GM21390 (cell line): Measurements from ENCODE around the gene PTOV1.

ENCODE experiments used
- ATAC-seq: cut with Tn5 transposase; IDR thresholded peaks from one replicate; pipeline ENCODE4 v1.9.1; 2021; ENCODE audit not compliant: unreplicated experiment

The PTOV1 gene

DNA sequence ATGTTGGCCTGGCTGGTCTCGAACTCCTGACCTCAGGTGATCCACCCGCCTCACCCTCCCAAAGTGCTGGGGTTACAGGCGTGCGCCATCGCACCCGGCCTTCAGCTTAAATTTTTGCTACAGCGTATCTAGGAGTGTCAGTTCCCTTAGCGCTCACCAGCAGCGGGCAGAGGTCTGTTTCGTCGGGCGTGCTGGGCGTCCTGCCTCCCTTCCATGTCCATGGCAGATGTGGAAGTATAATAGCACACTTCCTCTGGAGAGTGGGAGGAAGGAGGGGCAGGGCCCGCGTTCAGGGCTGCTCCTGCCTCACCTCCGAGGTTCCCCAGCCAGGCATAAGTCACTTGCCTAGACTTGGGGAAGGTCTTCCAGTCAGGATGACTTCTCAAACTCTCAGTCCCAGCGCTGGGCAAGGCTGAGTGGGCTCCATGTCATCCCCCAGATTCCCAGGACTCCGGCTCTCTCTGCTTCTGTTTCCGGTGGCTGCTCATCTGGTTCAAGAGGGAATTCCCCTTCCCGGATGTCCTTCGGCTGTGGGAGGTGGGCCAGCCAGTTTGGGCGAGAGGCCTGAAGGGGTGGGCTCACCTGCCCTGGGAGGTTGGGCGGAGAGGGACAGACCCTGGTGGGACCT, 36.2 kb downstream of the PTOV1 start:
- ATAC-seq, result no peak

DNA sequence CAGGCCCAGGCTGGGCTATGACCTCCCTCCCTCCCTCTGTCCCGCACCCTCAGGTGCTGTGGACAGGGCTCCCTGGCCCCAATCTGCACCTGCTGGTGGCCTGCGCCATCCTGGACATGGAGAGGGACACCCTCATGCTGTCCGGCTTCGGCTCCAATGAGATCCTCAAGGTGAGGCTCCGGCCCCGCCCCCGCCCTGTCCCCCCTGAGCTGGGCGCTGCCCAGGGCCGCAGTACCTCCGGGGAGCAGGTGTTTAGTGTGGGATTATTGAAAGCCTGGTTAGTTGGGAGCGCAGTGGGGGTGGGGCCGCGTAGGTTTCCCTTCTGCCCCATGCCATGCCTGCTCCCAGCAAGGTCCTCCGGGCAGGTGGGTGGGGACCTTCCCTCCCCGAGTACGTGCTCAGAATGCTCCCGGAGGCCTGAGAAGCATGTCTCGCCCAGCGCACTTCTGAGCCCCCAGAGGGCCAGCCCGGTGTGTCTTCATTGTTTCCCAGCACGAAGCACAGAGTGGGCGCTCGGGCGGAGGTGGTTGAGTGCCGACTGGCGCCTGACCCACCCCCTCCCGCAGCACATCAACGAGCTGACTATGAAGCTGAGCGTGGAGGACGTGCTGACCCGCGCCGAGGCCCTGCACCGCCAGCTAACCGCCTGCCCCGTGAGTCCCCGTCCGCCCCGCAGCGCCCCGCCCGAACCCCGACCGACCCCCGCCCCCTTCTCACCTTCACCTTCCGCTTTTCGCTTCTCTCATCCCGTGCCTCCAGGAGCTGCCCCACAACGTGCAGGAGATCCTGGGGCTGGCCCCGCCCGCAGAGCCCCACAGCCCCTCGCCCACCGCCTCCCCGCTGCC, 36.9 kb downstream of the PTOV1 start:
- no peak for ATAC-seq

DNA sequence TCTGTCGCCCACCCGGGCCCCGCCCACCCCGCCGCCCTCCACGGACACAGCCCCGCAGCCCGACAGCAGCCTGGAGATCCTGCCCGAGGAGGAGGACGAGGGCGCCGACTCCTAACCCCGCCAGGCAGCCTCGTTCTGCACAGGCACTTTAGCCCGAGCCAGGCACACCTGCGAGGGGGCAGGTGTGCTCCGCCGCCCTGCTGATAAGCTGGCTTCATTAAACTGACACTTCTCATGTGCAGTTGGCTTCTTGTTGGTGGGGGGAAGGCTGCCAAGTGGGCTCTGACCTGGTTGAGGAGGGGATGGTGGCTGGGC, 37.5 kb downstream of the PTOV1 start:
- no peak for ATAC-seq

DNA sequence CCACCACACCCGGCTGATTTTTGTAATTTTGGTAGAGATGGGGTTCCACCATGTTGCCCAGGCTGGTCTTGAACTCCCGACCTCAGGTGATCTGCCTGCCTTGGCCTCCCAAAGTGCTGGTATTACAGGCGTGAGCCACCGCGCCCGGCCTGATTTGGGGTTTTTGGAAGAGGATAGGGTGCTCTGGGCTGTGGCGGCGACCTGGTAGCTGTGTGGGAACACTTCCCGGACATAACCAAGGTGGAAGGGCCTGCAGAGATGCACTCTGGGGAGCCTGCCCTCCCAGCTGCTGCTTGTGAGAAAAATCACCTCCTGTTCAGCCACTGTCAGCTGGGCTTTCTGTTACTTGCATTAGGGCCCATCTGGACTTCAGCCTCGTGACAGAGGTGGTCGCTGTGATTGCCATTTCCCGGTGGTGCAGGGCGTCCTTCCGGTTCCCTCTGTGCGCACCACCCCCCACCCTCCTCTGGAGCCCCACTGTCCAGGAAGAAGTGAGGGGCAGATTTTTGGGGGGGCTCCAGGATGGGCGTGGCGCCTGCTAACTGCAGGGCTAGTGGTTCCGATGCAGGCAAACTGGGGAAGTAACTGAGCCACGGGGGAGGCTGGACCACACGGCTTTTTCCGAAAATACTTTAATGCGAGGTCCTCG, 38.2 kb downstream of the PTOV1 start:
- ATAC-seq, result no peak

DNA sequence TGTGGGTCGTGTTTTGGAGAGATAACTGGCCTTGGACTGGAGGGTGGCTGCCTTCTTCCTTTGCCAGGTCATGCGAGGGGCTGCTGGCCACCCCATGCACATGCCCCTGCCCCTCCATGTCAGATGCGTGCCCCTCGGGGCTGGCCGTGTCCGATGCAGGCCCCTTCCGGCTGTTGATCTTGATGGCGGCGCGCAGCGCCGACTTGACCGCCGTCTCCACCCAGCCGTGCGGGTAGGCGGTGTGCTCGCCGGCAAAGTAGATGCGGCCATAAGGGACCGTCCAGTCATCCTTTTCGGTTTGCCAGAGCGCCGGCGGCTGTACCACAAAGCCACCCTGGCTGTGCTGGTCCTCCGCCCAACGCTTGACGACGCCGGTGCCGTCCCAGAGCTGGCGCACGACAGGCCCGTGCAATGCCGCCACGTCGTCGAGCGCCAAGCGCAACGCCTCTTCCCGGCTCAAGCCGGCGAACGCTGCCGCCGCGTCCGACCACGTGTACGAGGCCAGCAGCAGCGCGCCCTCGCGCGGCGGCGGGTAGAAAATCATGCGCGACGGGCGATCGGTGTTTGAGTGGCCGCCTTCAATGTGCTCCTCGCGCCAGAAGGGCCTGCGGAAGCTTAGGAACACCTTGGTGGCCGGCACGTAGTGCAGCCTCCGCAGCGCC, 38.9 kb downstream of the PTOV1 start:
- ATAC-seq, result no peak

DNA sequence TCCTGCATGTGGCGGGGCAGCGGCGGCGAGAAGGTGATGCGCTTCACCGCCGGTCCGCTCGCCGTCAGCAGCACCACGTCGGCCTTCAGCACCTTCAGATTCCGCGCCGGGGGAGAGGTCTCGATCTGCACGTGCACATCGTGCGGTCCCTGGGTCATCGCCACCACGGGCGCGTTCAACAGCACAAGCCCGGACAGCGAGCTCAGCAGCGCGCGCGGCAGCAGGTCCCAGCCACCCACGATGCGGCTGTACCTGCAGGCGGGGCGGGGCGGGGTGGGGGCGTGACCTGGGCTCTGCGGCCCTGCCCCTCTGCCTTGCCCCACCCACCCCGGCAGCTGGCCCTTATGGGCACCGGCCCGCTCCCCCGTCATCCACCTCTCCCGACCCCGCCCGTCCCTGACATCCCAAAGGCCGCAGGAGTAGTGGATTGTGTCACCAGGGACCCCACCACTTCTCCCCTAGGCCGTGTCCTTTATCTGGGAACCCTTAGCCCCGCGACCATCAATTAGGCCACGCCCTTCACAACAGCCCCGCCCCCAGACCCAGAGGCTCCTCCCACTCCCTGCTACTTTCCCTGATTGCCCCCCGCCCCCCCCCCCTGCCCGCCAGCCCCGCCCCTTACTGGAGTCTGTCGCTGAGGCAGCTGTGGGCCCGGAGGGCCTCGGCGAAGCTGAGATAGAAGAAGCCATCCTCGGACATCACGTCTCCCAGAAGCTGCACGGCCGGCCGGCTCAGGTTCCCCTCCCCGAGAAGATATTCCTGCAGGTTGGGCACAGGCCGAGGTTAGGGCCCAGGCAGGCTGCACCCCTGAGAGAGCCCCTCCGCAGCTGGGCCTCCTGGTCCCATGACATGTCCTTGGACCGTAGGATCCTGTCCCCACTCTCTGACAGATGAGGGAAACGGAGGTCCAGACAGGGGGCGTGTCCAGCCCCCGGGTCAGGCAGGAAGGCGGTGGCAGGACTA, 39.7 kb downstream of the PTOV1 start:
- no peak for ATAC-seq

DNA sequence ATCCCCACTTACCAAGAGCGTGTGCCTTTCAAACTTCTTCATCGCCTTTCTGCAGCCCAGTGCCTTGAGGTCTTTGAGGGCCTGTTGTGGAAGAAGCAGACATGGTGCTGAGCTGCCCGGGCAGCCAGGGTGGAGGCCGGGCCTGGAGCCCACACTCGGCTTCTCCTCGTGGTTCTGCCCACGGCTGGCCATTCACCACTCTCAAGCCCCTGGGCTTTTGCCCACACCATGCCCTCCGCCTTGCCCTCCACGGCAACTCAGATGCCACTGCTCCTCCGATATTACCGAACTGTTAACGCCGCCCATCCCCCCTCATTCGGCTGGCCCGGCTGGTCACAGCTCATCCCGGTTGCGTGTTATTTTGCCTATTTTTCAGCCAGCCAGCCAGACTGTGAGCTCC, 40.4 kb downstream of the PTOV1 start:
- ATAC-seq, result no peak

DNA sequence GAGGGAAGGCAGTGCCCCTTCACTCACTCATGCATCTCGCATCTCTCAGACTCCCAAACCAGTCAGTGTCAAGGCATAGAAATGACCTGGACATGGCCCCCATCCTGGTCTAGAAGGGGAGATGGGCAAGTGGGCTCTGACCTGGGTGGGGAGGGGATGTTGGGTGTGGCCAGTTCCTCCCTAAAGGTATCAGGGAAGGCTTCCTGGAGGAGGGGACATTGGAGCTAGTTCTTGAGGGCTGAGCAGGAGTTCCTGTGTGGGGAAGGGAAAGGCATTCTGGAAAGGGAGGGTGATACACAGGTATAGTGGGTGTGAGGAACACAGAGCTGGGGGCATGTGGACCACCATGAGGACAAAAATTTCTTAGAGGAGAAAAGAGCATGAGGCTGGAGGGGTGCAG, 41.8 kb downstream of the PTOV1 start:
- ATAC-seq, result no peak

DNA sequence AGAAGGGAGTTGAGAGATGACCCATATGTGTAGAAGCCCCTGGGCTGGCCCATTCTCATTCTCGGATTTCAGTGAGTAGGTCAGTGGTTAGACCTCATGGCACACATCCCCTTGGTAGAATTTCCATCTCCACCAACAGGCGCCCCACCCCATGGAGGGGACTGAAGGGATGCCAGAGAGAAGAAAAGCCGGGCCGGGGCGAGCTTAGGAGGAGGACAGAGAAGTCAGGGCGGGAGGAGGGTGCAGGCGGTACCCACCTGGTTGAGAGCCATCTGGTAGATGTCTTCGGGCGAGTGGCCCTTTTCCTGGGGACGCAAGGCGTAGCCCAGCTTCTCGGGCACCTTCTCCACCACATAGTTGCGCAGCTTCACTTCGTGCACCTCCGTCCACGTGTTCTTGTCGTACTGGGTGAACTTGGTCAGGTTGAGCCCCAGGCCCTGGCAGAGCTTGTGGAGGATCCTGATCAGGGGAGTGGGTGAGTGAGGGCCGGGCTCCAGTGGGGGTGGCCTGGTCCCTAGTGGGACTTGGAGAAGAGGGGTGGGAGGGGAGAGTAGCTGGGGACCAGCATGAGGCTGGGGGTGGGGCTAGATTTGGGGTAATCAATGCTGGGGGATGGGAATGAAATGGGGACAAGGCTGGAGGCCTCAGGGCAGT, 43.2 kb downstream of the PTOV1 start:
- ATAC-seq, result no peak

DNA sequence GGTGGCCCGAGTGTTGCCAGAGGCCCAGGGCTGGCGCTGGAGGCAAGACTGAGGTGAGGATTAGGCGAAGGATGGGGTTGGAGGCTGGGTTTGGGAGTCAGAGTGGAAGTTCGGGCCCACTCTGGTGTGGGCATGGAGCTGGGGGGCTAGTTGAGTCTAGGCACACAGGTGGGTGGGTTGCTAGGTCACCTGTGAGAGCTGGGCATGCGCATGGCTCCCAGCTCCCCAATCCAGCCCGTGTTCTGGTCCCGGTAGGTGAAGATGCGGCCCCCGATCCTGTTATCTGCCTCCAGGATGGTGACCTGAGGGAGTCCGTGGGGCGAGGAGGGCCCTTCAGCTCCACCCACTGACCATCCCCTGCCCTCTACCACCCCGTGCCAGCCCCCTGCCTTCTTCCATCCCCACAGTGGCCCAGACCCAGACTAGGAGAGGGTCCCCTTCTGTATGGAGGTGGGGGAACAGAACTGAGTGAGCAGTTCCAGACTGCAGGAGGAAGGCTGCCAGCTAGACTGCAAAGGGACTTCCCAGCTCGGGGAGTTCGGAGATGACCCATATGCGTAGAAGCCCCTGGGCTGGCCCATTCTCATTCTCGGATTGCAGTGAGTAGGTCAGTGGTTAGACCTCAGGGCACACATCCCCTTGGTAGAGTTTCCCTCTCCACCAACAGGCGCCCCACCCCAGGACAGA, 44.1 kb downstream of the PTOV1 start:
- ATAC-seq, result no peak

DNA sequence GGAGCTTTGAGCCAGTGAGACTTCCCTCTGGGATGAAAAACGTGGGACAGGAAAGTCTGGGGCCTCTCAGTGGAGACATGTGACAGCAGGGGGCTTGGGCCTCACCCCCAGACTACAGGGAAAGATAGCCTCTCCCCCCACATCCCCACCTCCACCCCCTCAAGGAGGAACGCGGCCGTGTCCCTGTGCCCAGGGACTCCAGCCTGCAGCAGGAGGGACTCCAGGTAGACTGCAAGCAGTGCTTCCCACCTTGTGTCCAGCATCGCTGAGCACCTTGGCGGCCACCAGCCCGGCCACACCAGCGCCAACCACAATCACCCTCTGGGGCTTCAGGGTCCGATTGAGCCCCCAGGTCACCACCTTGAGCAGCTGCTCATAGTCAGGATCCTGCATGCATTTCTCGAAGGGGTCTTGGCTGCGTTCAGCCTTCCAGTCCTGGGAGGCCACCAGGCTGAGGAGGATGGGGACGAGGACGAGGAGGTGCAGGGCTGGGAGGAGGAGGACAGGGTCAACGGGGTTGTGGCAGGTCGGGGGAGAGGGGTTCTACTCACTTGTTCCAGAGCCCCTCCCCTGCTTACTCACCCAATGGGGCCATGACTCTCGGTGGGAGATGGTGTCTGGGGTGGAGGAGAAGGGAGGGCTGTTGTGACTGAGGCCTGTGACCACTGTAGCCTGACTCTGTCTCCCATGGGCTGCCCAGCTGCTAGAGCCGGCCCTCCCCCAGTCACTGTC, 44.8 kb downstream of the PTOV1 start:
- no peak for ATAC-seq

DNA sequence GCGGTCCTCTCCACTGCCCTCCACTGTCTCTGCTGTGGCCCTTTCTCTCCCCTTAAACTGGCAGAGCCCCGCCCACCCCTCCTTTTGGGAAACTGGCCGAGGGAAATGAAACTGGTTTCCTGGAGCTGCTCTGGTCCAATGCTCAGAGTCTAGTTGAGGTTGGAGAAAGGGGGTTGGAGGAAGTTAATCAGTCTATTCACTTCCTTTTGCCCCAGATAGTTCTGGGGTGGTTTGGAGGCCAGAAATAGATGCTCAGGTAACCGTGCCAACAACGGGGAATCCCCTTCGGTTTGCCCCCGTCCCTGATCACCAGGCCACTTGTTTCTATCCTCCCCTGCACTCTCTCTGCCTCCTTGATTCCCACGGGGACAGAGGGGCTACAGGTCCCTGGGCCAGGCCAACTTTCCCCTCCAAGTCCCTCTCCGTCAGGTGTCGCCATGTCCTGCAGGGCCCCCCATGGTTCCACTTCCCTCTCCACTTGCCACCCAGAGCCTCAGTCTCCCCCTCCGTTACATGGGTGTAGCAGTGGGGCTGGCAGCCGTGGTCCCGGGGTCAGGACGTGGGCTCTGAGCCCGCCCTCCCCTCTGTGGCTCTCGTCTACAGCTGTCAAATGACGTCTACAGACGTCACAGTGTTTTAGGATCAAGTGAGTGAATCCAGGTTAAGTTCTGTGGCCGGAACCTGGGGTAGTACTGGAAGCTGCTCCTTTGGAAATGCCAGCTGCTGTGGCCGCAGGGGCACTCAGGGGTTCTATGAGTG, 46.1 kb downstream of the PTOV1 start, which contains the start of gene IL4I1:
TSS of gene IL4I1 (minus strand) at position 25 of the 759 bp plus-strand sequence. CDS start 727 bp downstream, outside the sequence.
- no peak for ATAC-seq

DNA sequence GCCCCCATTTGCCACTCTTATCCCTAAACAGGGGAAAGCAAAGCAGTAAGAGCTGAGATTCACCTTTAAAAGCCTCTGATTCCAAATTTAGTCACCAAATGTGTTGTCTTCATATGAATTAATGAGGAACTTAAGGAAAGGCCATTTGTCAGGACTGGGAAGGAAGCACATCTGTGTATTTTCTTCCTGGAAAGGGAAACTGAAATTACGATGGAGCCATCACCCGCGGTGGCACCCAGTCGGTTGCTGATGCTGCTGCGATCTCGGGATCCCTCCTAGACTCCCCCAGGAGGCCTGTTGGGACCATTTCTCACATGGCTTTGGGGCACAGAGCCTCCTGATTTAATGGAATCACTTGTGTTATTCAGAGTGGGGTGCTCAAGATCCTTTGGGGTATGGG, 53.2 kb downstream of the PTOV1 start:
- ATAC-seq, result no peak

DNA sequence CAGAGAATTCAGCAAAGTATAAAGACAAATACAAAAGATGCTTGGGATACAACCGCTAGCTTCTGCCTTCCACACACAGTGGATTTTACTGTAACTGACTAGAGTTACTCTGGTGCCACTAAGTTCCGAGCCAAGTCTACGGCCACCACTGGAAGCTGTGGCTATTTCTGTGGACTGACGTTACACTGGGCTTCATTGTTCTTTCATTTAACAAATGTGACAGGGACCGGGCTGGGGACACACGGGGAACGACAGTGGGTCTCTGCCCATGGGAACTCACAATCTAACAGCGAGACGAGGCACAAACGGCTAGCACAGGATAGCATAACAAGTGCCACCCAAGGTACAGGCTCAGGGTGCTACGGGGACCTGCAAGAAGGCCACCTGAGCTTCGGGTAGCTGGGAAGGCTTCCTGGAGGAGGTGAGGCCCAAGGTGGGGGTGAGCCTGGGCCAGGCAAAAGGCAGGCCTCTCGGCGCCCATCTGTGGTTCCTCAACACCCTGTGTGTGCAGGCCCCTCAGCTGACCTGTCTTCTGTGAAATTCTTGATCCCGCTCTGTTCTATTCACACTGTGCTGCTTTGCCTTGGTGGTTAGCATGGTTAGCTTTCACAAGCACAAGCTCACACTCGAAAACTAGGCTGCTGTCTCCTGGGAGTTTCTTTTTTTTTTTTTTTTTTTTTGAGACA, 56.1 kb downstream of the PTOV1 start:
- ATAC-seq, result no peak

DNA sequence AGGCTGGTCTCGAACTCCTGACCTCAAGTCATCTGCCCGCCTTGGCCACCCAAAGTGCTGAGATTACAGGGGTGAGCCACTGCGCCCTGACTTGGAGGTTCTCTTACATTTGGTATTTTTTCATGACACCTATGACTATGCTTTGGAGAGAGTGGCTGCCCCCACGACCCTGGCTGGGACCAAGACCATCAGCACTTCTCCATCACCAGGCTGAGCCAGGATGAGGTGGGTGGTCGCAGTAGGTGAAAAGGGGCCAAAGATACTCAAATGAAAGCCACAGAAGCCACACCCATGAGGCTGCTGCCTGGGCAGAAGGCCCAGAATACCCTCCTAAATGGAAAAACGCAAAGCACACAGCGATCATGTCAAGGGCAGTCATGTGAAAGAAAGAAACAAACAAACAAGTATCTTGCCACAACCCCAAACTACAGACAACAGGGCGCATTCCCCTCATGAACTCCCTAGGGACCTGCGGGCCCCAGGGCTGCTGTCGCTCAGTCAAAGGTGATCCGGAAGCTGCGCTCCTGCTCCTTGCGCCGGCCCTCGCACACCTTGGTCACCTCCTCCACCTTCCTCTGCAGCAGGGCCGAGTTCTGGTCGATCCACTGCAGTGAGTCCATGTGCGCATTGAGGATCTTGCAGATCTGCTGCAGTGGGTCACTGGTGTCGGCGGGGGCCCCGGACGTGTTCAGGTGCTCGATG, 56.9 kb downstream of the PTOV1 start:
- ATAC-seq, result no peak

DNA sequence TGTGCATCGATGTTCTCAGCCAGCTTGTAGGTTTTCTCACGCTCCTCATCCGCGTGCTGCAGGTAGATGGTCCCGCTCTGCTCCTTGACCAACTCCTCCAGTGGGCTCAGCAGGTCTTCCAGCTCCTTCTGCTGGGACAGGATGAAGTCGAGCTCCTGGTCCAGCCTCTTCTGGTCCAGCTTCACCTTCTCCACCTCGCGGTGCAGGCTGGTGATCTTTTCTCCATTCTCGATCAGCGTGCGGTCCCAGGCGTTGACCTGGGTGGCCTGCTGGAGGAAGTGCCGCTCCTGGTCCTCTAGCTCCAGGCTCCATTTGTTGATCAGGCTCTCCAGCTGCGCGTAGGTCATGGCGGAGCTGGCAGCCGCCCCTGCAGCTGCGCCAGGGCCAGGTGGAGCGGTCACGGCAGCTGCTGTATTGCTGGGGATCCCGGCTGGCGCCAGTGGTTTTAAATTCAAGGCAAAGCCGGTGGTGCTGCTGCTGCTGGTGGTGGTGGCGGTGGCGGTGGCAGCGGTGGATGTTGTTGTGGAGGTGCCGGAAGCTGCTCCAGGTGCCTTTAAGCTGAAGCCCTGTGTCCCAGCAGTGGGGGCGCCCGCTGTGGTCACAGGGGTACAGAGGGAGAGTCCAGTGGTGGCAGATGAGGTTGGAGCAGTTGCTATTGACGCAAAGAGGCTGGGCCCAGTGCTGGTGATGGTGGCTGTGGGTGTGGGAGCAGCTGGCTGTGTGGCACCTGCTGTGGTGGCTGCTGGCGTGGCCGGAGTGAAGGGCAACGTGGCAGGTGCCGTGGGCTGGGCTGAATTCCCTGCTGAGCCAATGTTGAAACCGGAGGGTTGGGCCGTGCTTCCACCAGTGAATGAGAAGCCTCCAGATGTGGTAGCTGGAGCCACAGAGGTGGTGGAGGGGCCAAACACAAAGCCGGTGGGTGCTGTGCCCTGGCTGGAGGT, 57.8 kb downstream of the PTOV1 start:
- no peak for ATAC-seq
